ENCODE results near the gene PGR.

The PGR gene

DNA sequence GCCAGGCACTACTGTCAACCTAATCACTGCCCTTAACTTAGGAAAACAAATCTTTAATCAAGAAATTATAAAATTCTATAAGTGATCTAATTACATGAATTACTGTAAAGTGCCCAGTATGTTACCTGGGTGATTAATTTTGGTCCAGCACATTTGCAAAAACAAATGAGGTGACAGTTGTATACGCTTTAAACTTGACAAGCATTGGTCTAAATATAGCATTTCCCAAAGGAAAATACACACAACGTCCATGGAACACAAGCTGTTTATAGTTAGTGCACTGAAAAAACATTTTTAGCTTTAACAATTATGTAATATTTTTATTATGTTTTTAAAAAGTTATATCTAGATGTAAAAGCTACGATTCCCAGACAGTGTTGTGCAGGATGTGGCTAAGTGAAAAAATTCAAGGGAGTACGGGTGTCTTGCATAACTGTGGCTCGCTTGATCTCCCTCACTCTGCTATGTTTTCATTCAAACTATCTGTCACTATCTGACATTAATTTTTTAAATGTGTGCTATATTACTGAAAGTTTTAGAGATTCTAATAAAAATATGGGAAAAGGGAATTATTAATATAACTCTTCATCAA is 38.8 kb downstream of the PGR start:
- TF ChIP-seq, protein P1, sequence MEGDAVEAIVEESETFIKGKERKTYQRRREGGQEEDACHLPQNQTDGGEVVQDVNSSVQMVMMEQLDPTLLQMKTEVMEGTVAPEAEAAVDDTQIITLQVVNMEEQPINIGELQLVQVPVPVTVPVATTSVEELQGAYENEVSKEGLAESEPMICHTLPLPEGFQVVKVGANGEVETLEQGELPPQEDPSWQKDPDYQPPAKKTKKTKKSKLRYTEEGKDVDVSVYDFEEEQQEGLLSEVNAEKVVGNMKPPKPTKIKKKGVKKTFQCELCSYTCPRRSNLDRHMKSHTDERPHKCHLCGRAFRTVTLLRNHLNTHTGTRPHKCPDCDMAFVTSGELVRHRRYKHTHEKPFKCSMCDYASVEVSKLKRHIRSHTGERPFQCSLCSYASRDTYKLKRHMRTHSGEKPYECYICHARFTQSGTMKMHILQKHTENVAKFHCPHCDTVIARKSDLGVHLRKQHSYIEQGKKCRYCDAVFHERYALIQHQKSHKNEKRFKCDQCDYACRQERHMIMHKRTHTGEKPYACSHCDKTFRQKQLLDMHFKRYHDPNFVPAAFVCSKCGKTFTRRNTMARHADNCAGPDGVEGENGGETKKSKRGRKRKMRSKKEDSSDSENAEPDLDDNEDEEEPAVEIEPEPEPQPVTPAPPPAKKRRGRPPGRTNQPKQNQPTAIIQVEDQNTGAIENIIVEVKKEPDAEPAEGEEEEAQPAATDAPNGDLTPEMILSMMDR (IDR thresholded peaks at IDR 0.05; ENCODE audit: insufficient read depth, low read length, missing control alignments), result no peak
- CTCF ChIA-PET, result no interaction called here
- H3K4me3 ChIP-seq (ENCODE audit: low read depth, low read length), result no peak overlapping the region
- no peak for DNase-seq (ENCODE audit: low read depth, low spot score)
- POLR2A ChIA-PET, result no interaction called here

DNA sequence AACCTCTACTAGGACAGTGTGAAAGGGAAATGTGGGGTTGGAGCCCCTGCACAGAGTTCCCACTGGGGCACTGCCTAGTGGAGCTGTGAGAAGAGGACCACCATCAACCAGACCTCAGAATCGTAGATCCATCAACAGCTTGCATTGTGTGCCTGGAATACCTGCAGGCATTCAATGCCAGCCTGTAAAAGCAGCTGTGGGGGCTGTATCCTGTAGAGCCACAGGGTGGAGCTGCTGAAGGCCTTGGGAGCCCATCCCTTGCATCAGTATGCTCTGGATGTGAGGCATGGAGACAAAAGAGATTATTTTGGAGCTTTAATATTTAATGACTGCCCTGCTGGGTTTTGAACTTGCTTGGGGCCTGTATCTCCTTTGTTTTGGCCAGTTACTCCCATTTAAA is 46.3 kb downstream of the PGR start:
- CTCF ChIA-PET, result no interaction called here
- POLR2A ChIA-PET, result no interaction called here

DNA sequence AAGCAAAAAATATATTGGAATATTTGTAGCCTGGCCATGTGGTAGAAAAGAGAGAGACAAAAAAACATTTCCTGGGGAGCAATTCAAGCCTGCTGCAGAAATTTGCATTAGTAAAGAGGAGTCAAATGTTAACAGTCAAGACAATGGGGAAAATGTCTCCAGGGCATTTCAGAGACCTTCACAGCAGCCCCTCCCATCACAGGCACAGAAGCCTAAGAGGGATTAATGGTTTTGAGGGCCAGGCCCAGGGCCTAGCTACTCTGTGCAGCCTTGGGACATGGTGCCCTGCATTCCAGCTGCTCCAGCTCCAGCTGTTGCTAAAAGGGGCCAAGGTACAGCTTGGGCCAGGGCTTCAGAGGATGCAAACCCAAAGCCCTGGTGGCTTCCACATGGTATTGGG is 46.8 kb downstream of the PGR start:
- ChIA-PET POLR2A (no interaction called here), CTCF (no interaction called here)
- no peak overlapping the region for H3K4me3 ChIP-seq (ENCODE audit: low read depth, low read length)
- TF ChIP-seq, protein P1 (IDR thresholded peaks at IDR 0.05; ENCODE audit: insufficient read depth, low read length, missing control alignments), result no peak
- no peak for DNase-seq (ENCODE audit: low read depth, low spot score)

More for the DNA sequence above, 46.3 kb downstream of the PGR start:
- DNase-seq (ENCODE audit: low read depth, low spot score), result no peak
- no peak overlapping the region for H3K4me3 ChIP-seq (ENCODE audit: low read depth, low read length)
- TF ChIP-seq, protein P1 (IDR thresholded peaks at IDR 0.05; ENCODE audit: insufficient read depth, low read length, missing control alignments), result no peak

DNA sequence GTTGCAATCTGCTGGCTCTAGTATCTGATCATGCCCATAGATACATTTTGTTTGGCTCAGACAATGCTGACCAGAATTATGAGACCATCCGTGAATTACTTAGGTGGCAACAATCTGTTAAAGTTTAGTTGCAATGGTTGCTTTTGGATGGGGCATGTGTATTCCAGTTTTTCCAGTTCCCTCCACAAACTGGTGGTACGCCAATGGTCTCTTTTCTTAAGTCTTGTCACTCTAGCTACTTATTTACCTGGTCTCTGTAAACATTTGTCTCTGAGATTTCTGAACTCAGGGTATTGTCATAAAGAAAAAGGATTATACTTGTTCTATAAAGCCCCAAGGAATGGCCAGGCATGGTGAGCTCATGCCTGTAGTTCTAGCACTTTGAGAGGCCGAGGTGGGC is 65.9 kb downstream of the PGR start:
- no peak for DNase-seq (ENCODE audit: low read depth, low spot score)
- ChIA-PET POLR2A (no interaction called here), CTCF (no interaction called here)

DNA sequence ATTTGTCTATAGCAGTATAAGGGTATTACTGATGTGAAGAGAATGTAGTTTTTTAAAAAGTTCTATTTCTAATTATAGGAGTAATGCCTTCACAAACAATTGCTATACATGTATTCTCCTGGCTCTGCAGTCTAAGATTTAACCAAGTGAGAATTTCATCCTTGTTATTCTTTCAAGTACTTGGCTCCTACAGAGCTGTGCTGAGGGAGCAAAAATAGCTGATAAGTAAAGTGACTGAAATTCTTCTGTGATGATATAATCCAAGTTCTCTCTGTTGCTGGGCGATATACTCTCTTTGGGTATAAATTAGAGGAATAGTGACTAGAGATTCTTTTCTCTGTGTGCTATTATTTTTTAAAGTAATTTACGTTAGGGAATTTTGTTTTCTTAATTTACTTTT is 68.0 kb downstream of the PGR start:
- ChIA-PET CTCF (no interaction called here), POLR2A (no interaction called here)
- DNase-seq (ENCODE audit: low read depth, low spot score), result peak; percentile 5
- no peak overlapping the region for H3K4me3 ChIP-seq (ENCODE audit: low read depth, low read length)
- TF ChIP-seq, protein P1 (IDR thresholded peaks at IDR 0.05; ENCODE audit: insufficient read depth, low read length, missing control alignments), result no peak

More for the DNA sequence above, 65.9 kb downstream of the PGR start:
- TF ChIP-seq, protein P1 (IDR thresholded peaks at IDR 0.05; ENCODE audit: insufficient read depth, low read length, missing control alignments), result no peak
- no peak overlapping the region for H3K4me3 ChIP-seq (ENCODE audit: low read depth, low read length)

- no peak for DNase-seq (ENCODE audit: low read depth, low spot score)
- ChIA-PET POLR2A (no interaction called here), CTCF (no interaction called here)
- TF ChIP-seq, protein P1 (IDR thresholded peaks at IDR 0.05; ENCODE audit: insufficient read depth, low read length, missing control alignments), result no peak
- H3K4me3 ChIP-seq (ENCODE audit: low read depth, low read length), result no peak overlapping the region
These were observed 70.3 kb downstream of the PGR start for GRCh38 chr11:101059331-101059730.
